HepG2 (cell line): ENCODE measurements around the gene QSOX1. TPM values are rescaled to one million over a fixed set of nuclear protein-coding genes. Genes with fewer than 3 reads are reported as not detected.

Experiments used
- CBX1 ChIP-seq: IDR thresholded peaks from one replicate; pipeline ENCODE4 v1.6.1; 2016; ENCODE audit warnings: antibody characterized with exemption, low read depth
- ELF4 ChIP-seq: sonication (generic); formaldehyde crosslinking; IDR thresholded peaks from 2 replicates; pipeline ENCODE4 v1.5.0; 2020; ENCODE audit warnings: missing genetic modification reagents, mild to moderate bottlenecking, moderate library complexity, borderline replicate concordance
- HDAC2 ChIP-seq: sonication (generic); formaldehyde crosslinking; IDR thresholded peaks from 2 replicates; pipeline ENCODE4 v1.4.0; 2020; ENCODE audit warnings: missing genetic modification reagents
- HMGXB3 ChIP-seq: sonication (generic); formaldehyde crosslinking; IDR thresholded peaks from 2 replicates; pipeline ENCODE4 v1.4.0; 2020; ENCODE audit warnings: missing genetic modification reagents, borderline replicate concordance
- KDM5B ChIP-seq: sonication (generic); formaldehyde crosslinking; IDR thresholded peaks from 2 replicates; pipeline ENCODE4 v1.4.0; 2020; ENCODE audit warnings: missing genetic modification reagents, mild to moderate bottlenecking, borderline replicate concordance
- KMT2B ChIP-seq: IDR thresholded peaks from 2 replicates; pipeline ENCODE4 v1.6.1; 2016; ENCODE audit warnings: missing genetic modification reagents, missing compliant biosample characterization
- MAFG ChIP-seq: sonication (generic); formaldehyde crosslinking; IDR thresholded peaks from 2 replicates; pipeline ENCODE4 v1.5.1; 2020; ENCODE audit warnings: mild to moderate bottlenecking, missing genetic modification reagents
- MBNL3 ChIP-seq: fragments of 250-450 bp; sonication (Bioruptor Pico); conservative IDR thresholded peaks from 2 replicates; pipeline ENCODE4 v1.8.0; 2022; ENCODE audit warnings: mild to moderate bottlenecking, inconsistent platforms
- NRL ChIP-seq: sonication (generic); formaldehyde crosslinking; IDR thresholded peaks from 2 replicates; pipeline ENCODE4 v1.5.0; 2020; ENCODE audit warnings: missing genetic modification reagents, mild to moderate bottlenecking, moderate library complexity, borderline replicate concordance
- PTBP1 ChIP-seq: fragments of 200-400 bp; formaldehyde crosslinking; IDR thresholded peaks from 2 replicates; pipeline ENCODE4 v1.6.1; 2018; ENCODE audit warnings: low read length, low read depth; ENCODE audit not compliant: poor library complexity, severe bottlenecking
- SATB2 ChIP-seq: sonication (generic); formaldehyde crosslinking; IDR thresholded peaks from 2 replicates; pipeline ENCODE4 v1.5.0; 2020; ENCODE audit warnings: missing genetic modification reagents
- SMC3 ChIP-seq: IDR thresholded peaks from 2 replicates; pipeline ENCODE4 v1.6.1; 2011; ENCODE audit warnings: low read length, improper control_type of control experiment
- TFAP4 ChIP-seq: sonication (generic); IDR thresholded peaks from 2 replicates; pipeline ENCODE4 v1.6.1; 2016; ENCODE audit warnings: low read depth, borderline replicate concordance
- THAP8 ChIP-seq: sonication (generic); formaldehyde crosslinking; IDR thresholded peaks from 2 replicates; pipeline ENCODE4 v1.5.1; 2020; ENCODE audit warnings: missing genetic modification reagents, mild to moderate bottlenecking, borderline replicate concordance
- ZNF329 ChIP-seq: sonication (generic); formaldehyde crosslinking; IDR thresholded peaks from 2 replicates; pipeline ENCODE4 v1.9.0; 2021; ENCODE audit warnings: low read depth, mild to moderate bottlenecking, missing genetic modification reagents
- ZNF337 ChIP-seq: sonication (generic); formaldehyde crosslinking; IDR thresholded peaks from 2 replicates; pipeline ENCODE4 v1.5.1; 2020; ENCODE audit warnings: missing genetic modification reagents, low read depth, mild to moderate bottlenecking, borderline replicate concordance
- ZNF530 ChIP-seq: sonication (generic); formaldehyde crosslinking; IDR thresholded peaks from 2 replicates; pipeline ENCODE4 v1.5.0; 2020; ENCODE audit warnings: low read depth, mild to moderate bottlenecking, missing genetic modification reagents
- ZNF547 ChIP-seq: sonication (generic); formaldehyde crosslinking; IDR thresholded peaks from 2 replicates; pipeline ENCODE4 v1.5.1; 2020; ENCODE audit warnings: mild to moderate bottlenecking, missing genetic modification reagents
- ZNF557 ChIP-seq: sonication (generic); formaldehyde crosslinking; IDR thresholded peaks from 2 replicates; pipeline ENCODE4 v1.4.0; 2020; ENCODE audit warnings: missing genetic modification reagents
- ZNF570 ChIP-seq: sonication (generic); formaldehyde crosslinking; IDR thresholded peaks from 2 replicates; pipeline ENCODE4 v1.4.0; 2020; ENCODE audit warnings: mild to moderate bottlenecking, missing genetic modification reagents, borderline replicate concordance
- ZNF775 ChIP-seq: sonication (generic); formaldehyde crosslinking; IDR thresholded peaks from 2 replicates; pipeline ENCODE4 v1.4.0; 2020; ENCODE audit warnings: missing genetic modification reagents, mild to moderate bottlenecking, moderate library complexity, borderline replicate concordance
- polyA plus RNA-seq, 8 experiments: library from polyadenylated mRNA; depleted of rRNA in 3 of 8; stranded (reverse) in 7 of 8; unstranded in 1 of 8; fragments of >200 nt; fragmentation: Illumina TruSeq in 4 of 8; extraction: Trizol in 4 of 8; gene quantifications; 2 replicates each; pipeline versions ENCODE4 v1.2.1 to v1.2.3, GENCODE V29; 2011 to 2016; ENCODE audit warnings: low read depth in 4 of 8, missing spikeins in 1 of 8, mixed read lengths in 1 of 8; ENCODE audit not compliant: insufficient read depth in 1 of 8
- total RNA-seq, 5 experiments: library from RNA; depleted of rRNA; stranded (reverse); fragments of >200 nt; fragmentation: Illumina TruSeq; extraction: Trizol; gene quantifications; 2 replicates each; pipeline ENCODE4 v1.2.3, GENCODE V29; 2016; ENCODE audit warnings: low read depth in 1 of 5

QSOX1 gene
- total and polyA plus RNA-seq, 2 of the 13 experiments (the other 11 are each of a cell fraction or from before 2014, with no cell fraction given), result 6.8 to 40.2 TPM

- peak; percentile 85; the same call in 1 of the 2 replicates for TF ChIP-seq TFAP4
- no peak for TF ChIP-seq MBNL3 (CRISPR knock-in tag)
- TF ChIP-seq HMGXB3 (CRISPR knock-in tag), result peak; percentile 27; the same call in 1 of the 2 replicates
- 0 out of 2 replicates have a peak, but pooled peaks have one; percentile 27 for TF ChIP-seq ZNF530 (CRISPR knock-in tag)
- no peak for TF ChIP-seq MAFG (CRISPR knock-in tag)
- no peak for TF ChIP-seq ZNF570 (CRISPR knock-in tag)
- TF ChIP-seq KDM5B, result peak; percentile 22; the same call in 1 of the 2 replicates
- TF ChIP-seq ZNF775 (CRISPR knock-in tag), result no peak
- peak; percentile 55; the same call in 1 of the 2 replicates for TF ChIP-seq ELF4 (CRISPR knock-in tag)
- TF ChIP-seq SATB2, result no peak
- peak; percentile 32; the same call in 1 of the 2 replicates for TF ChIP-seq SMC3
- no peak for TF ChIP-seq THAP8 (CRISPR knock-in tag)
- peak; percentile 65 for TF ChIP-seq CBX1
- TF ChIP-seq KMT2B (CRISPR knock-in tag), result 0 out of 2 replicates have a peak, but pooled peaks have one; percentile 45
- TF ChIP-seq HDAC2, result peak; percentile 95
- no peak for TF ChIP-seq ZNF557 (CRISPR knock-in tag)
- TF ChIP-seq PTBP1, result no peak
- TF ChIP-seq ZNF329, result 0 out of 2 replicates have a peak, but pooled peaks have one; percentile 27
- TF ChIP-seq NRL (CRISPR knock-in tag), result peak; percentile 66; the same call in 1 of the 2 replicates
- TF ChIP-seq ZNF337, result no peak
- TF ChIP-seq ZNF547 (CRISPR knock-in tag), result peak; percentile 66; the same call in 1 of the 2 replicates
Observed at GRCh38 chr1:180116964-180117763, 37.5 kb upstream of the QSOX1 start (continued).
